ENCODE data around the gene NUDCD3.
"Not testable (repeated sequence)": the region's sequence is repeated elsewhere in the genome, so short reads cannot be mapped to it uniquely, and the experiment has no call there.

Gene NUDCD3

GRCh38 chr7:44433255-44434022, 57.0 kb downstream of the NUDCD3 start:
- no peak for TF ChIP-seq CTCF (IDR thresholded peaks at IDR 0.05; ENCODE audit: borderline replicate concordance, control extremely low read depth, extremely low read depth, insufficient read depth, missing control alignments)
- no peak for DNase-seq (ENCODE audit: low spot score)
- in situ Hi-C loops (cut with MboI; ENCODE audit: low sequenced_read_pairs, unreplicated experiment) = no loop called here

- in situ Hi-C loops (cut with MboI; ENCODE audit: low sequenced_read_pairs, unreplicated experiment) = no loop called here
- TF ChIP-seq CTCF (IDR thresholded peaks at IDR 0.05; ENCODE audit: borderline replicate concordance, control extremely low read depth, extremely low read depth, insufficient read depth, missing control alignments) = no peak
- no peak for DNase-seq (ENCODE audit: low spot score)
Measured at GRCh38 chr7:44432381-44432977, 58.0 kb downstream of the NUDCD3 start.

GRCh38 chr7:44431091-44431608, 59.3 kb downstream of the NUDCD3 start:
- in situ Hi-C loops (cut with MboI; ENCODE audit: low sequenced_read_pairs, unreplicated experiment) = no loop called here
- peak; percentile 42 for TF ChIP-seq CTCF (IDR thresholded peaks at IDR 0.05; ENCODE audit: borderline replicate concordance, control extremely low read depth, extremely low read depth, insufficient read depth, missing control alignments)
- DNase-seq (ENCODE audit: low spot score) = peak; percentile 78

- in situ Hi-C loops (cut with MboI; ENCODE audit: low sequenced_read_pairs, unreplicated experiment) = no loop called here
- DNase-seq (ENCODE audit: low spot score) = no peak
- no peak for TF ChIP-seq CTCF (IDR thresholded peaks at IDR 0.05; ENCODE audit: borderline replicate concordance, control extremely low read depth, extremely low read depth, insufficient read depth, missing control alignments)
Measured at GRCh38 chr7:44430054-44430453, 60.4 kb downstream of the NUDCD3 start.

GRCh38 chr7:44424762-44425161, 65.7 kb downstream of the NUDCD3 start:
- in situ Hi-C loops (cut with MboI; ENCODE audit: low sequenced_read_pairs, unreplicated experiment); DNase-seq (ENCODE audit: low spot score): not testable (repeated sequence)

- no peak for DNase-seq (ENCODE audit: low spot score)
- in situ Hi-C loops (cut with MboI; ENCODE audit: low sequenced_read_pairs, unreplicated experiment) = no loop called here
- TF ChIP-seq CTCF (IDR thresholded peaks at IDR 0.05; ENCODE audit: borderline replicate concordance, control extremely low read depth, extremely low read depth, insufficient read depth, missing control alignments) = no peak
Measured at GRCh38 chr7:44416941-44417340, 73.5 kb downstream of the NUDCD3 start.

- no peak for TF ChIP-seq CTCF (IDR thresholded peaks at IDR 0.05; ENCODE audit: borderline replicate concordance, control extremely low read depth, extremely low read depth, insufficient read depth, missing control alignments)
- DNase-seq (ENCODE audit: low spot score) = no peak
- in situ Hi-C loops (cut with MboI; ENCODE audit: low sequenced_read_pairs, unreplicated experiment) = no loop called here
Measured at GRCh38 chr7:44415510-44415909, 74.9 kb downstream of the NUDCD3 start.
